Keratinocyte (primary cell): ENCODE data around the gene ERCC6L2. TPM values are rescaled to one million over a fixed set of nuclear protein-coding genes. Genes with fewer than 3 reads are reported as not detected.

Source experiments
- DNase-seq: peaks from one replicate; pipeline ENCODE4 v3.0.0-alpha.2; 2011; ENCODE audit warnings: low read depth, missing footprints, low spot score
- FAIRE-seq: peaks from 2 replicates; lab custom pipeline; 2011; peaks lifted over from hg19 to GRCh38; lab: Jason Lieb, UNC
- H2AFZ ChIP-seq: 2 replicates; pipeline ENCODE4 v1.6.0; 2012; ENCODE audit warnings: low read length, control low read depth, inconsistent platforms; ENCODE audit not compliant: control insufficient read depth
- H3K27ac ChIP-seq: 2 replicates; pipeline ENCODE4 v1.5.1; 2011; ENCODE audit warnings: low read length; ENCODE audit not compliant: control insufficient read depth, insufficient read depth
- H3K27me3 ChIP-seq: 3 replicates; pipeline ENCODE4 v1.6.0; 2011; ENCODE audit warnings: low read length; ENCODE audit not compliant: control insufficient read depth, insufficient read depth; ENCODE audit errors: extremely low read depth
- H3K36me3 ChIP-seq, 2 experiments: 2 replicates in 1 of 2; 3 replicates in 1 of 2; pipeline ENCODE4 v1.5.1; 2011; ENCODE audit warnings: low read length in 2 of 2, mild to moderate bottlenecking in 1 of 2; ENCODE audit not compliant: control insufficient read depth in 2 of 2, insufficient read depth in 2 of 2; ENCODE audit errors: extremely low read depth in 1 of 2
- H3K4me1 ChIP-seq: 3 replicates; pipeline ENCODE4 v1.5.1; 2011; ENCODE audit warnings: low read length; ENCODE audit not compliant: control insufficient read depth, insufficient read depth; ENCODE audit errors: extremely low read depth
- H3K4me2 ChIP-seq: 3 replicates; pipeline ENCODE4 v1.6.0; 2011; ENCODE audit warnings: low read depth, low read length; ENCODE audit not compliant: control insufficient read depth, insufficient read depth; ENCODE audit errors: extremely low read depth
- H3K4me3 ChIP-seq, 3 experiments: fragments of 200-600 bp in 1 of 3; sonication (generic) in 1 of 3; 2 replicates in 2 of 3; 3 replicates in 1 of 3; pipeline ENCODE4 v1.5.1; 2011 to 2016; ENCODE audit warnings: low read length in 3 of 3, mild to moderate bottlenecking in 3 of 3, control low read depth in 2 of 3, inconsistent platforms in 1 of 3, low read depth in 1 of 3, mixed read lengths in 1 of 3, mixed run types in 1 of 3, moderate library complexity in 1 of 3; ENCODE audit not compliant: control insufficient read depth in 2 of 3, insufficient read depth in 2 of 3; ENCODE audit errors: extremely low read depth in 1 of 3
- H3K79me2 ChIP-seq: 2 replicates; pipeline ENCODE4 v1.6.0; 2012; ENCODE audit warnings: low read length; ENCODE audit not compliant: control insufficient read depth, insufficient read depth
- H3K9ac ChIP-seq: 3 replicates; pipeline ENCODE4 v1.6.0; 2011; ENCODE audit warnings: low read length; ENCODE audit not compliant: control insufficient read depth, insufficient read depth; ENCODE audit errors: extremely low read depth
- H3K9me1 ChIP-seq: 3 replicates; pipeline ENCODE4 v1.6.0; 2011; ENCODE audit warnings: low read length; ENCODE audit not compliant: control insufficient read depth, insufficient read depth; ENCODE audit errors: extremely low read depth
- H3K9me3 ChIP-seq: 2 replicates; pipeline ENCODE4 v1.5.1; 2012; ENCODE audit warnings: low read depth, low read length; ENCODE audit not compliant: control insufficient read depth
- H4K20me1 ChIP-seq: 3 replicates; pipeline ENCODE4 v1.6.0; 2011; ENCODE audit warnings: low read length; ENCODE audit not compliant: control insufficient read depth, insufficient read depth; ENCODE audit errors: extremely low read depth
- CTCF ChIP-seq, 3 experiments: IDR thresholded peaks in 1 of 3; conservative IDR thresholded peaks in 1 of 3; optimal IDR thresholded peaks in 1 of 3; 2 replicates in 2 of 3; 3 replicates in 1 of 3; pipeline versions ENCODE3 to v1.5.1; 2011; ENCODE audit warnings: low read length in 3 of 3, mild to moderate bottlenecking in 3 of 3, moderate library complexity in 2 of 3, control low read depth in 1 of 3, inconsistent platforms in 1 of 3; ENCODE audit not compliant: insufficient read depth in 2 of 3; ENCODE audit errors: extremely low read depth in 1 of 3
- EZH2 ChIP-seq: IDR thresholded peaks from one replicate; pipeline ENCODE4 v1.6.1; 2012; ENCODE audit warnings: inconsistent platforms, mild to moderate bottlenecking, low read length, moderate library complexity
- dilution Hi-C: fragments of 300-500 bp; cut with MboI; formaldehyde crosslinking; loops from one replicate; pipeline ENCODE4 v1.7.0; 2020; ENCODE audit warnings: low sequenced_read_pairs; ENCODE audit not compliant: extremely low pct_ligation_motif_present
- polyA plus RNA-seq, 5 experiments: library from polyadenylated mRNA; depleted of rRNA in 3 of 5; stranded (reverse) in 3 of 5; stranded (forward) in 1 of 5; unstranded in 1 of 5; fragments of >200 nt; gene quantifications; 1 replicate in 1 of 5; 2 replicates in 3 of 5; 3 replicates in 1 of 5; pipeline versions ENCODE4 v1.2.1 to v1.2.3, GENCODE V29; 2011 to 2012; ENCODE audit warnings: missing spikeins in 2 of 5, low read depth in 1 of 5, low replicate concordance in 1 of 5

Gene ERCC6L2
- polyA plus RNA-seq, 1 donor (not counting 4 experiments of a cell fraction or from before 2014, with no cell fraction given): 15.4 TPM

DNA sequence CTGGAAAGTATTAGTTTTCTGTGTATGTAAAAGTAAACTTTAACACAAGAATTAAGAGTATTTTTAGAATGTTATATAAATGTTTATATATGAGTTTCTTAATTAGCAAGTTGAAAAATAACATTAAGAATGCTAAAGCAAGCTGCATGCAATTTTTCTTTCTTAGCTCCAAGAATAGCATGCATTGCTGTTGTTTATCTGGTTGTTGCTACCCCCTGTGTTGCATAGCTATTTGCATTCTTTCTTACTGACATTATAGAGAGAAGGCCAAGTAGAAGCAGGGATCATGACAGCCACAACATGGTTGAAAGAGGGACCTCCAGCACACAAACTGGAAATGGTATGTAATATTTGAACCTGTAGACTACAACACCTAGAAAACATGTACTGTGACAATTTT lies 94.8 kb downstream of the ERCC6L2 start:
- Histone ChIP-seq H3K4me3 (no peak overlapping the region), H3K36me3 (peaks cover 3% of the 10 kb centered on the region in 2 experiments), H3K9me1 (no peaks in the 10 kb centered on the region), H3K27ac (no peak overlapping the region), H3K4me1 (no peaks in the 10 kb centered on the region), H3K79me2 (no peaks in the 10 kb centered on the region), H2AFZ (no peak overlapping the region), H4K20me1 (no peaks in the 10 kb centered on the region), H3K9me3 (no peaks in the 10 kb centered on the region), H3K9ac (no peak overlapping the region), H3K27me3 (no peaks in the 10 kb centered on the region), H3K4me2 (no peak overlapping the region)
- dilution Hi-C loops: no loop called here
- TF ChIP-seq EZH2 (no peak), CTCF (optimal IDR thresholded peaks at IDR 0.05 in 1 of 3, IDR thresholded peaks at IDR 0.05 in 1 of 3, conservative IDR thresholded peaks at IDR 0.05 in 1 of 3; ENCODE audit: extremely low read depth in 1 of 3, insufficient read depth in 2 of 3, low read length in 3 of 3) (no peak)
- FAIRE-seq (no peak), DNase-seq (no peak)

DNA sequence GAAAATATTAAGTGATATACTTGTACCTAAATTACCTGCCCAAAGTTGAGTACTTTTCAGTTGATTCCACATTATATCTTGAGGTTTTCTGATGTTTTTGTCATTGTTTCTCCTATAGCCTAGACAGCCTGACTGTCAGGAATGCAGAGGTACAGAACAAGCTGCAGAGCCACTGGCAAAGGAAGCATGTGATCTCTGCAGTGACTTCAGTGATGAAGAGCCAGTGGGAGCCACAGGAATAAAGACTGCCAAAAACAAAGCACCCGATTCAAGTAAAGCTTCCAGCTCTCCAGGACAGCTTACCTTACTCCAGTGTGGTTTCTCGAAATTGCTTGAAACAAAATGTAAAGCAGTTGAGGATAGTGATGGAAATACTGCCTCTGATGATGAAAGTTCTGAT lies 96.3 kb downstream of the ERCC6L2 start:
- Histone ChIP-seq H4K20me1 (no peaks in the 10 kb centered on the region), H3K4me1 (no peaks in the 10 kb centered on the region), H3K9ac (no peak overlapping the region), H3K27me3 (no peaks in the 10 kb centered on the region), H3K4me3 (no peak overlapping the region), H2AFZ (no peak overlapping the region), H3K36me3 (peaks cover 0 to 3% of the 10 kb centered on the region in 2 experiments), H3K4me2 (no peak overlapping the region), H3K79me2 (no peaks in the 10 kb centered on the region), H3K9me3 (no peaks in the 10 kb centered on the region), H3K9me1 (no peaks in the 10 kb centered on the region), H3K27ac (no peak overlapping the region)
- FAIRE-seq: no peak
- DNase-seq: no peak
- no peak for TF ChIP-seq EZH2
- TF ChIP-seq CTCF (optimal IDR thresholded peaks at IDR 0.05 in 1 of 3, IDR thresholded peaks at IDR 0.05 in 1 of 3, conservative IDR thresholded peaks at IDR 0.05 in 1 of 3; ENCODE audit: extremely low read depth in 1 of 3, insufficient read depth in 2 of 3, low read length in 3 of 3): no peak
- dilution Hi-C loops: no loop called here
